AG09319 (cell line): ENCODE data around the gene ALDH3A1.

Source experiments
- DNase-seq: peaks from one replicate; pipeline ENCODE4 v3.0.0-alpha.2; 2010; ENCODE audit warnings: low read depth; ENCODE audit errors: extremely low read depth
- TF ChIP-seq, protein P1 (sequence below): IDR thresholded peaks from 2 replicates; pipeline ENCODE4 v1.5.1; 2011; ENCODE audit warnings: low read depth, mild to moderate bottlenecking, inconsistent platforms, low read length, moderate library complexity

The ALDH3A1 gene

DNA sequence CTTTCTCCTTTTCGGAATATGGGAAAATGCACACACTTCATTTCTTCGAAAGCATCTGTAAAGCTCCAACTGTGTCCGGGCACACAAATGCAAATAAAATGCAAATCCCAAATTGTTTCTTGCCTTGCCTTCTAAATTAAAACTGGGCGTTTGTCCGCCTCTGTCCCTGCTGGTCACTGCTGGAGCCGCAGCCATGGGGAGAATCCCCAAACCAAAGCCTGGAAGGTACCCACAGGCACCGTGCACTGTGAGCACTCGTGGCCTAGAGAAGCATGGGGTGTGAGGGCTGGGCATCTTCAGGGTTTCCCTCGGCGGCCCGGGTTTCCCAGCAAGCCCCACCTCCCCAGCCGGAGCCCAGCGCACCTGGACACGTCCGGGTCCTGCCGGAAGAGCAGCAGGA lies 34.6 kb downstream of the ALDH3A1 start:
- DNase-seq: no peak
- TF ChIP-seq, protein P1, sequence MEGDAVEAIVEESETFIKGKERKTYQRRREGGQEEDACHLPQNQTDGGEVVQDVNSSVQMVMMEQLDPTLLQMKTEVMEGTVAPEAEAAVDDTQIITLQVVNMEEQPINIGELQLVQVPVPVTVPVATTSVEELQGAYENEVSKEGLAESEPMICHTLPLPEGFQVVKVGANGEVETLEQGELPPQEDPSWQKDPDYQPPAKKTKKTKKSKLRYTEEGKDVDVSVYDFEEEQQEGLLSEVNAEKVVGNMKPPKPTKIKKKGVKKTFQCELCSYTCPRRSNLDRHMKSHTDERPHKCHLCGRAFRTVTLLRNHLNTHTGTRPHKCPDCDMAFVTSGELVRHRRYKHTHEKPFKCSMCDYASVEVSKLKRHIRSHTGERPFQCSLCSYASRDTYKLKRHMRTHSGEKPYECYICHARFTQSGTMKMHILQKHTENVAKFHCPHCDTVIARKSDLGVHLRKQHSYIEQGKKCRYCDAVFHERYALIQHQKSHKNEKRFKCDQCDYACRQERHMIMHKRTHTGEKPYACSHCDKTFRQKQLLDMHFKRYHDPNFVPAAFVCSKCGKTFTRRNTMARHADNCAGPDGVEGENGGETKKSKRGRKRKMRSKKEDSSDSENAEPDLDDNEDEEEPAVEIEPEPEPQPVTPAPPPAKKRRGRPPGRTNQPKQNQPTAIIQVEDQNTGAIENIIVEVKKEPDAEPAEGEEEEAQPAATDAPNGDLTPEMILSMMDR: no peak; the same call in none of the 2 replicates

DNA sequence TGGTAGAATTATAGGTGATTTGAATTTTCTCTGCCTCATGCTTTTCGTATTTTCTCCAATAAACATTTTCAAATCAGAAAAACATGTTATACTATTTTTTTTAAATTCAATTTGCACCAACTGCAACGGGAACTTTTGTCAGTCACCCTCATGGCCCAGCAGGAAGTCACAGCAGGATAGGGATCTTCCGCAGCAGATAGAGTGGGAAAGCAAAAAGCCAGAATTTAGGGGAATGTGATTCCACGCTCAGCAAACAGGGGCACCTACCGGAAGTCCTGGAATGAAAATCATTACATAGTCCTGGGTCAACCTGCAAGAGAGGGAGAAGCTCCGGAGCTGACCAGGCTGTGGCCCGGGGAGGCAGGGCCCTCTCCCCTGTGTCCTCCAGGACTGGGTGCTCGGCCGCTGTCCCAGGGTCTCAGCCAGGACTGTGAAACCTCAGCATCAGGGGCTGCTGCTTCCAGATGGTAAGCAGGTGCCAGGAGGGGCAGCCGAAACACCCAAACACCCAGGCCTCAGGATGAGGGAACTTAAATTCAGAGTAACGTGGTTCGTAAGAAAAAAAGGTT lies 35.6 kb downstream of the ALDH3A1 start:
- TF ChIP-seq, protein P1: no peak
- DNase-seq: no peak

DNA sequence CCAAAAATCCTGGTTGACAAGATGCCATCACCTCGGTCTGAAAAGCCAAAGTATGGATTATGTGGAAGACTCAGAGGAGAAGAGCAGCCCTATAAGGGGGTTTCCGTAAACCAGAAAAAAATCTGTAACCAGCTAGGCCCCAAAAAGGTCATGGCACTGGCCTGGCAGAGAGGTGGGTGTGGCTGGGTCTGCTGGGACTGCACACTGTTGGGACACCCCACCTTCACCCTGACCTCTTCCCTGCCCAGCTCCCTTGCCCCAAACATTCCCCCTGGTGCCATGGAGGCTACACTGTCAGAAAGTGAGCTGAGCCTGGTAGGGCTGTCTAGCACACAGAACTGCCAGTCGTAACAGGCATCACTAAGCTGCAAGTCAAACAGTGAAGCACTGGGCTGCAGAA lies 38.3 kb downstream of the ALDH3A1 start:
- TF ChIP-seq, protein P1: no peak
- no peak for DNase-seq

DNA sequence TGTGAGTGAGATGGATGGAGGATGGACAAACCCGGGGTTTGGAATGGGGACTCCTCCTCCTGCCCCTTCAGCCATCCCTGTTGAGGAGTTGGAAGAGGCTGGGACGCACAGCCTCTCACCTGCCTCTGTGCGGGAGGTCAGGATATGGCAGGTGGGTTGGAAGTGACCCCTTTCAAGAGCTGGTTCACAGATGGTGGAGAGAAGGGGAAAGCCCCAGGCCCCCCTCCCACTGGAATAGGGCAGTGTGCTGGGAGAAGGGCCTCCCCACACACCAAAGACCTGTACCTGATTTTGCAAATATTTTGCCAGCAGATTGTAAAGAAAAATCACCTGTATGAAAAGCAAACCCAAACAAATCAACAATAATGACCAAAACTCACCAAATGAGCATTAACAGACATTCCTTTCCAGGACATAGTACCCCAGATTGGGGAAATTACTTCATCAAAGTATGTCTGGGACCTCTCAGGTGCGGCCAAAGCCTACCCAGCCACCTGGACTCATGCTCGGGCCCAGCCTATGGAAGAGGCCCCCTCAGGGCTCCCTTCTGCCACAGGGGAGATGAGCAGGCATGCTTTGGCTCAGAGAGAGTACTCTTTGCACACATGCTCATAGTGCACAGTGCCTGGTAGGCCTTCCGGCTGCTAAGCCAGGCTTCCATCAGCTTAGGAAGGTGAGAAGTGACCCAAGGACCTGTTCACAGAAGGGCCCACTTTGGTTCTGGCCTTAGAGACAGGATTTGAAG lies 39.5 kb downstream of the ALDH3A1 start:
- DNase-seq: no peak

DNA sequence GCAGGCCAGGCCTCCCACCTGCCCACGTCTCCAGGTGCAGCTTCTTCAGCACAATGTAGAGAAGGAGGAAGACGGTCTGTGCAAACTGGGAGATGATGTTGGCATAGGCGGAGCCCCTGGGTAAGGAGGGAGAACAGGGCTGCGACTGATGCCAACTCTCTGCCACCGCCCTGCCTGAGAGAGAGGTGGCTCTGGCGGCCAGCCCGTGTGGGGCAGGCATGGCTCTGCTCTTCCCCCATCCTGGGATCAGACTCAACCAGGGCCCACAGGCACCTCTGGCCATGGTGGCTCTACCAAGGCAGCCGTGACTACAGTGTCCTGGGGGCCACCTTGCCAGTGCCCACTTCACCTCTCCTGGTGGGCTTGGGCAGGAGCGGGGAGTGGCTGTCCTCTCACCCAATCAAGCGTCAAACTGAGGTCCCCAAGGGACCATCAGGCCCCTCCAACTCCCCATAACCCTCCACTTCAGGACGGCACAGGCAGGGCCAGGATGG lies 40.3 kb downstream of the ALDH3A1 start:
- TF ChIP-seq, protein P1: no peak
- DNase-seq: no peak

More for the DNA sequence above, 39.5 kb downstream of the ALDH3A1 start:
- TF ChIP-seq, protein P1: no peak

DNA sequence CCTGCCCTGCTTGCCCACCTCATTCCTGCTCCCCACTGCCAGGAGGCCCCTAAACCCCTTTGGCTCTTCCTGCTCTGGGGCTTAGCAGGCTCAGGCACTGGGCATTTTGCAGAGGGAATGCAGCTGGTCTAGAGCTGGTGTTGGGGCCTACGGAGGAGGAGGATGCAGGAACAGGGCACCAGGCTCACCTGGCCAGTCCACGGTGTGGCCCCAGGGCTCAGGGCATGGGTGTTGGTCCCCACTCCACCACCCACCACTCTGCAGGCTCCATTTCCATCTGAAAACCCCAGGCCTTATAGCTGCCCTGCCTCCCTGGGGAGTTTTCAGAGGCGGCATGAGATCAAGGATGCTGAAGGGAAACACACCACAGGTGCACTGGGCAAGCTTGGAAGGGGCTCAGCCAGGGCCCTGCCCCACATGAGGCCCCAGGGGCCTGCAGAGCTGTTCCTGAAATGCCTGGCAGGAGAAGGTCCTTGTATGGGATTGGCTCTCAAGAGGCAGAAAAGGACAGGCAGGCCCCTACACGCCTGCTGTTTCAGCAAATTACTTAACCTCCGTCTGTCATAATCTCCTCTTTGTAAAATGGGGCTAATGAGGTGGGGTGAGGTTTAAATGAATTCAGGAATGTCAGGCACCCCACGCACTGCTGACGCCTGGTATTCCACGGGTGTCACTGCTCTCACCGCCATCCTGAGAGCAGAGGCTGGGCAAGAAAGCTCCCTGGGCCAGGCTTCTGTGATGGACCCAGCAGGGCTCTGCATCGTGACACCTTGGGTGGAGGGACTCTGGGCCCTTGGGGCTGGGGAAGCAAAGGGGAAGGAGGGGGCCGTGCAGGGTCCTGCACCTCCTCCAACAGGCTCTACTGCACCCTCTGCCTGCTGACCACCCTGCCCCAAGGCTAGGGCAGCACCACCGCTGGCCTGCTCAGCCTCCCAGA lies 41.0 kb downstream of the ALDH3A1 start:
- TF ChIP-seq, protein P1: no peak

More for the DNA sequence above, 41.0 kb downstream of the ALDH3A1 start:
- no peak for DNase-seq
